ENCODE measurements around the gene PRR5L.
"Not testable (repeated sequence)": the region's sequence is repeated elsewhere in the genome, so short reads cannot be mapped to it uniquely, and the experiment has no call there.

Gene PRR5L

GRCh38 chr11:36509694-36510593, 213.9 kb downstream of the PRR5L start, which contains the start of gene TRAF6:
TRAF6 (minus strand) TSS chr11:36510272; CDS start chr11:36501515, 8,757 bp downstream.
- Histone ChIP-seq H3K27ac (peak within 1 kb of the TSS; percentile 46; the same call in 1 of the 2 replicates), H3K79me2 (ENCODE audit: insufficient read depth, low read depth) (peaks cover 13% of the 10 kb centered on the region; the same call in 1 of the 2 replicates), H3K36me3 (ENCODE audit: insufficient read depth) (no peaks in the 10 kb centered on the region), H3K4me3 (IDR thresholded peaks at IDR 0.05; ENCODE audit: insufficient read depth, low read depth, low read length) (no peak within 1 kb of the TSS), H3K27me3 (ENCODE audit: insufficient read depth, low read depth) (no peaks in the 10 kb centered on the region), H2AFZ (ENCODE audit: low read depth) (peak within 1 kb of the TSS; percentile 97), H3K9ac (peak within 1 kb of the TSS; percentile 75), H3K4me1 (ENCODE audit: low read depth, poor library complexity, severe bottlenecking) (peaks cover 8% of the 10 kb centered on the region), H3K4me2 (peak within 1 kb of the TSS; percentile 90), H4K20me1 (ENCODE audit: insufficient read depth) (no peaks in the 10 kb centered on the region)
- TF ChIP-seq CTCF (conservative IDR thresholded peaks at IDR 0.05; ENCODE audit: low read depth, low read length): peak; percentile 76

- H3K27ac ChIP-seq: no peak overlapping the region
- H3K4me2 ChIP-seq: peak overlapping the region; percentile 90
- peaks cover 13% of the 10 kb centered on the region; the same call in 1 of the 2 replicates for H3K79me2 ChIP-seq (ENCODE audit: insufficient read depth, low read depth)
- peak overlapping the region; percentile 97 for H2AFZ ChIP-seq (ENCODE audit: low read depth)
- H3K9ac ChIP-seq: peak overlapping the region; percentile 75; the same call in 1 of the 2 replicates
- no peak overlapping the region for H3K4me3 ChIP-seq (IDR thresholded peaks at IDR 0.05; ENCODE audit: insufficient read depth, low read depth, low read length)
- no peaks in the 10 kb centered on the region for H3K27me3 ChIP-seq (ENCODE audit: insufficient read depth, low read depth)
- H3K4me1 ChIP-seq (ENCODE audit: low read depth, poor library complexity, severe bottlenecking): peaks cover 8% of the 10 kb centered on the region
- no peaks in the 10 kb centered on the region for H4K20me1 ChIP-seq (ENCODE audit: insufficient read depth)
- no peaks in the 10 kb centered on the region for H3K36me3 ChIP-seq (ENCODE audit: insufficient read depth)
- no peak for TF ChIP-seq CTCF (conservative IDR thresholded peaks at IDR 0.05; ENCODE audit: low read depth, low read length)
Measured at GRCh38 chr11:36510594-36510942, 214.5 kb downstream of the PRR5L start.

GRCh38 chr11:36511062-36511461, 215.0 kb downstream of the PRR5L start:
- H3K79me2 ChIP-seq (ENCODE audit: insufficient read depth, low read depth): peaks cover 13% of the 10 kb centered on the region; the same call in 1 of the 2 replicates
- H3K9ac ChIP-seq; H3K4me3 ChIP-seq (IDR thresholded peaks at IDR 0.05; ENCODE audit: insufficient read depth, low read depth, low read length); H3K4me1 ChIP-seq (ENCODE audit: low read depth, poor library complexity, severe bottlenecking); H4K20me1 ChIP-seq (ENCODE audit: insufficient read depth); H3K27me3 ChIP-seq (ENCODE audit: insufficient read depth, low read depth); H3K36me3 ChIP-seq (ENCODE audit: insufficient read depth); H3K4me2 ChIP-seq; H3K27ac ChIP-seq: not testable (repeated sequence)
- H2AFZ ChIP-seq (ENCODE audit: low read depth): peak overlapping the region; percentile 97

- no peaks in the 10 kb centered on the region for H4K20me1 ChIP-seq (ENCODE audit: insufficient read depth)
- no peaks in the 10 kb centered on the region for H3K36me3 ChIP-seq (ENCODE audit: insufficient read depth)
- TF ChIP-seq CTCF (conservative IDR thresholded peaks at IDR 0.05; ENCODE audit: low read depth, low read length): no peak
- no peak overlapping the region for H3K9ac ChIP-seq
- no peak overlapping the region for H3K27ac ChIP-seq
- no peak overlapping the region for H2AFZ ChIP-seq (ENCODE audit: low read depth)
- H3K4me3 ChIP-seq (IDR thresholded peaks at IDR 0.05; ENCODE audit: insufficient read depth, low read depth, low read length): no peak overlapping the region
- peaks cover 8% of the 10 kb centered on the region for H3K4me1 ChIP-seq (ENCODE audit: low read depth, poor library complexity, severe bottlenecking)
- H3K4me2 ChIP-seq: no peak overlapping the region
- H3K27me3 ChIP-seq (ENCODE audit: insufficient read depth, low read depth): no peaks in the 10 kb centered on the region
- peaks cover 13% of the 10 kb centered on the region; the same call in 1 of the 2 replicates for H3K79me2 ChIP-seq (ENCODE audit: insufficient read depth, low read depth)
Measured at GRCh38 chr11:36512016-36512415, 215.9 kb downstream of the PRR5L start.

GRCh38 chr11:36513965-36514364, 217.9 kb downstream of the PRR5L start:
- TF ChIP-seq CTCF (conservative IDR thresholded peaks at IDR 0.05; ENCODE audit: low read depth, low read length): no peak
- no peaks in the 10 kb centered on the region for H3K27me3 ChIP-seq (ENCODE audit: insufficient read depth, low read depth)
- no peak overlapping the region for H3K4me2 ChIP-seq
- H3K4me1 ChIP-seq (ENCODE audit: low read depth, poor library complexity, severe bottlenecking): no peaks in the 10 kb centered on the region
- H4K20me1 ChIP-seq (ENCODE audit: insufficient read depth): no peaks in the 10 kb centered on the region
- H2AFZ ChIP-seq (ENCODE audit: low read depth): no peak overlapping the region
- H3K4me3 ChIP-seq (IDR thresholded peaks at IDR 0.05; ENCODE audit: insufficient read depth, low read depth, low read length): no peak overlapping the region
- no peaks in the 10 kb centered on the region for H3K36me3 ChIP-seq (ENCODE audit: insufficient read depth)
- no peak overlapping the region for H3K27ac ChIP-seq
- H3K79me2 ChIP-seq (ENCODE audit: insufficient read depth, low read depth): peaks cover 1% of the 10 kb centered on the region; the same call in 1 of the 2 replicates
- no peak overlapping the region for H3K9ac ChIP-seq

All from KMS-11 (cell line).